NCI-H1048 (cell line): ENCODE results near the gene ATP1B1.
"Not testable (repeated sequence)": the region's sequence is repeated elsewhere in the genome, so short reads cannot be mapped to it uniquely, and the experiment has no call there.

Experiments used
- DNase-seq: peaks from one replicate; lab custom pipeline; 2025; lab: John Stamatoyannopoulos, UW

Gene ATP1B1

DNA sequence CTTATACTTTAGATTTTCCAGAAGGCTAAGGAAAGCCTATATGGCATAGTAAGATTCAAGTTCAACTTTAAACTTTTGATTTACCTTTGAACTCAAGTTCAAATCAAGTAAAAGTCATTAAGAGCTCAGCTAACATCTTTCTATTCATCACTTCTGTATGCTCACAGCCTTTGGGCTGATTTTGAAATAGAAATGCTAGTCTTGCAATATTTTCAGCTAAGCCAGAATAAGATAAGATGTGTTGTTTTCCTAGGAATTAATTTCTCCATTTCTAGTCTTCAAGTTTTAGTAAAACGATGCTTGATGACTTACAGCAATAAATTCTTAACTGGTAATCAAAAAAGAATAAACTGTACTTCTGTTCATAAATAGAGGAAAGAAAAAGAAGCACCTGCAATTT is 35.6 kb downstream of the ATP1B1 start:
- no peak for DNase-seq

DNA sequence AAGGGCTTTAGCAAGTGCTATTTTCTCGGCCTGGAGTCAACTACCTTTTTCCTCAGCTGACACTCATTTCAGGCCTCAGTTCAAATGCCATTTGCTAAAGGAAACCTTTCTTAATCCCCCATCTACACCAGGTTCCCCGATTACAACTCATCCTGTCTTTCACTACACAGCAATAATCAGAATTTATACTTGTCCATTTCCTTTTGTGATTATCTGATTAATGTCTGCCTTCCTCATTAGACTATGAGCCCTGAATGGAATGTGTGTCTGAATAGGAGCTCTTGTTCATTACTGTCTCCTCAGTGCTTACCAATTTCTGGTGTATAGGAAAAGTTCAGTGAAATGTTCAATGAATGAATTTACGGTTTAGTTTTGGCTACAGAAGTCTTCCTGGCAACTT is 36.9 kb downstream of the ATP1B1 start:
- no peak for DNase-seq

DNA sequence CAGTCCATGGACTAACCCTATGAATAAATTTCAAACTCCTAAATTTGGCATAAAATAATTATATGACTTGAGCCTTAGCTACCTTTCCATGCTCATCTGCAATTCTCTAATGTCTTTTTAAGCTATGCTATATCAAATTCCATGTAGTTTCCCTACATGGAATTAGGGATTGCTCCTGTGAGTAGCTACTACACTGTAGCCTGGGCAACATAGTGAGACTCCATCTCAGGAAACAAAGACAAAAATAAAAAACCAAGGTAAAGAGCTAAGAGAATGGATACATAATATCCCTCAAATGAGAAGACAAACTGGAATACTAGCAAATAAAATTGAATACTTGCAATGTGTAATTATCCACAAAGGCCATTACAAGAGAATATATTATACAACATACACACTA is 37.5 kb downstream of the ATP1B1 start:
- DNase-seq = no peak

DNA sequence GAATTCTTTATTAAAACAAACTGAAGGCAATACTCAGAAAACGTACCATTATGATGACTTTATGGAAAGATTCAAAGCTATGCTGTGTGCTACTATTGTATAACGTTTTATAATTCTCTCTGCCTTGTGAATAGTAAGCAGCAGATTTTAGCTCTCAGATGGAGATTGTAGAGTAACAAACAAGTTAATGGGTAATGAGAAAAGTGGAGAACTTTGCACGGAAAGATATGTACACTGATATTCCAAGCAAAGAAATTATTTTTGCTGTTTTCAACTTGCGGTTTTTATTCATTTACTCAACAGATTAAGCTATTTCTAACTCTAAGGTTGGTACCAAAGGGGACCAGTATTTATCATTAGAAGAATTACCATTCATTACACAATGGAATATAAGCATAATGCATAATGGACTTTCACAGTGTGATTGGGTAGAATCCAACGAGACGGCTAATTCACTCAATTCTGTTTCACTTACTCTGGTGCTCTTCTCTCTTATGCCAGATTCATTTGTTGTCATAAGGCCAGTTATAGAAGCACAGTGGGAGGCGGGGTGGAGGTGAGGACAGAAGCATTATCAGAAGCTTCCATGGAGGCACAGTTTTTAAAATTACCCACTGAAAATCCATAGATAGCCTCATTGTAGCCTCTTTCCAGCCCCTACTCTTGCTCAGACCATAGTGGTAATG is 38.6 kb downstream of the ATP1B1 start:
- no peak for DNase-seq

DNA sequence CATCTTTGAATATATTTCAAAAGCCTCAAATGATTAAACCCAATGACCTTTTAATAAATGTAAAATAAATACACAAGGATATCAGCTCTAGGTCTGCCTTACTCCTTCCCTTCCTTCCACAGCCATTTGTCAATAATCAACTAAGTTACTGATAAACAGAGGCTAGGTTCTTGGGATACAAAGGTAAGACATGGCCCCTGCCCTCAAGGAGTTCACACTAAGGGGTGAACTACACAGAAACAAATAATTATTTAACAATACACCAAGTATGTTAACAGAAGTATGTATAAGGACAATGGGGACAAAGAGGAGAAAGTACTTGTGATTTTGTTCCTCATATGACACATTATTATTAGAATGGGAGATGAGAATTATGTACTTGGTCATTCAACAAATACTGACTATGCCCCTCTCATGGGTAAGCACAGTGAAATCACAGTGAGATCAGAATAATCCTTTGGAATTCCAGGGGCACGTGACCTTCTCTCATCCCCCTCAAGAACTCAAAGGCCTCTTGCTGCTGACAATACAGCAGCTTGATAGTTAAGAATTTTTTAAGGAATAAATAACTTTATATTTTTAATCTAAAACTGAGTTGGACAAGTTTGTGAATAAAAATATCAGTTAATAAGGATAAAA is 40.2 kb downstream of the ATP1B1 start:
- DNase-seq = no peak

DNA sequence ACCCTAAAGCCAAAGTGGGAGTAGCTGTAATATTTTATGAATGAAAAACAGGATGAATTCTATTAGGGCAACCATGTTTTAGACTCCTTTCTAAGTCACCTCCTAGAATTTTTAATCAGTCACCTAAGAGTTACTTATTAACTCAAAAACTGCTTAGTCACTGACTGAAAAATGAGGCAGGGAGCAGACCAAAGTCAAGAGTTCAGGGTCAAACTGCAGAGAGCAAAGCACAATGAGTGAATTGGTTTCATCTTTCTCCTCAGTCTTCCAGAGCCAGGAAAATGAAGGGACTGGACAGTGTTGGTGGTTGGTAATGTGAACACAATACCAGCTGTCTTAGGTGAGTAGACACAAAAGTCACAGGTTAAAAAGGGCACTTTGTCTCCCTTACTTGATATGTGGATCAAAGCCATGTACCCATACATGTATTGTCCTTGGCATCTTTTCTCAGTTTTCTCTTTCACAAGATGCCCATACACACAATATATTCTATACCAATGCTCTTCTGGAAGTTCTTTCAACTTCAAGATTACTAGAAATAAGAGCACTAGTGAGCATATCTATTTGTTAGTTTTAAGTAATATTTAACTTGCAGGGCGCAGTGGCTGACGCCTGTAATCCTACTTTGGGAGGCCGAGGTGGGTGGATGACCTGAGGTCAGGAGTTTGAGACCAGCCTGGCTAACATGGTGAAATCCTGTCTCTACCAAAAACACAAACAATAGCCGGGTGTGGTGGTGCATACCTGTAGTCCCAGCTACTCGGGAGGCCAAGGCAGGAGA is 42.2 kb downstream of the ATP1B1 start:
- DNase-seq = no peak

DNA sequence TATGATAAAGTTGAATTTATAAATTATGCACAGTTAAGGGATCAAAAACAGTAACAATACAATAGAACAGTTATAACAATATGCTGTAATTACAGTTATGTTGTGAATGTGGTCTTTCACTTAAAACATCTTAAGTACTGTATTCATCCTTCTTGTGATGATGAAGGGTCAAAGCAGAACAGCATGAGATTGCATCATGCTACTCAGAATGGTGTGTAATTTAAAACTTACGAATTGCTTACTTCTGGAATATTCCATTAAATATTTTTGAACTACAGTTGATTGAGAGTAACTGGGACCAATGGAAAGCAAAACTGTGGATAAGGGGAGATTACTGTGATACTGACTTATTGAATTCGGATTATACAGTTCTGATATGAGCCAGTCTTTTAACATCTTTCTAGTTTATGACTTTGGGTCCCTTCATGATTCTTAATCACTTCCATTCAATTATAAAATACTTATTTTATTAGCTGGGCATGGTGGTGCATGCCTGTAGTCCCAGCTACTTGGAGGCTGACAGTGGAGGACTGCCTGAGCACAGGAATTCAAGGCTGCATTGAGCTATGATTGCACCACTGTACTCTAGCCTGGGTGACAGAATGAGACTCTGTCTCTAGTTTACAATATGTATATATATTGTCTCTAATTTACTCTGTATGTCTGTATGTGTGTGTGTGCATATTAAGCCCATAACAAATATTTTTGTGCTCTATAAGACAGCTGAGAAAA is 43.2 kb downstream of the ATP1B1 start:
- no peak for DNase-seq

DNA sequence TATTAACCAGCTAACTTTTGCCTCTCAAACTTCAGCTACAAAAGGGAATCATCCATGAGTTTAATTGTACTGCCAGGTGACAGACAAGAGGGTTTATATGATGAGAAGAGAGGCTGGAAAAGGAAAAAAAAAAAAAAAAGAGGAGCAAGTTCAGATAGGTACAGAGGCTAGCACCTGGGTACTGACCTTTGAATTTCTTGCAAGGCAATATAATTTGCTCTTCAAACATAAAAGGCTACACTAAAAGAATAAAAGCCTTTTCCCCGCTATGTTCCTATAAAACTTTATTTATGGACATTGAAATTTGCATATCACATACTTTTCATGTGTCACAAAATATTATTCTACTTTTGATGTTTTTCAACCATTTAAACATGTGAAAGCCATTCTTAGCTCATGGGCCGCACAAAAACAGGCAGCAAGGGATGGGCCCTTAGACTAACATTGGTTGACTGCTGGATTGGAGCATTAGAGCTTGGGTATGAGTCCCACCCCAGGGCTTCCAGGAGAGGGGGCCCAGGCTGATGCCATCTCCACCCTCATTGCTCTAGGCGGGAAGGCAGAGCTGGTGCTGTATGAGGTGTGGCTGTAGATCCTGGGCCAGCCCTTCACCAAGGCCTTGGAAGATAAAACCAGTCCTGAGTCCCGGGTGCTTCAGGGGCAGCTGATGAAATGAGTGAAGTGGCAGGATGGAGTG is 44.3 kb downstream of the ATP1B1 start:
- DNase-seq = no peak

DNA sequence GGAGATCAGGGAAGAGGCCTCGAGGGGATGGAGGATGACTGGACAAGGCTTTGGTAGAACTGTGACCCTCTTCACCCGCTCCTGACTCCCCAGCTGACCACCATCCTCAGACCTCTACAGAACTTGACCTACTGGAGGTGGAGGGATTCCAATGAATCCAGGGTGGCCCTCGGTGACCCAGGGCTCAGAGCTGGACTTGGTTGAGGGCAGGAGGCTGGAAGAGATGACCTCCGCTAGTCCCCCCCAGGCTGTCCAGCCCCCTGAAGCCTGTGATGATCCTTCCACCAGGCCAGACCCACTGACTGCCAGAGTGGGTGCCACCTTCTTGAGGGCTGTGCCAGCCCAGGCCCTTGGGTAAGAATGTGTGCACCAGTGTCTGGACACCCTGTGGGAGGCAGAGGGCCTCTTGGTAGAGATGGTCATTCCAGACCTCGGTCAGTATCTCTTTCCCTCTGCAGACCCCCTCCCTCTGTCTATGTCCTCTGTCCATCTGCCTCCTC is 44.9 kb downstream of the ATP1B1 start:
- no peak for DNase-seq

DNA sequence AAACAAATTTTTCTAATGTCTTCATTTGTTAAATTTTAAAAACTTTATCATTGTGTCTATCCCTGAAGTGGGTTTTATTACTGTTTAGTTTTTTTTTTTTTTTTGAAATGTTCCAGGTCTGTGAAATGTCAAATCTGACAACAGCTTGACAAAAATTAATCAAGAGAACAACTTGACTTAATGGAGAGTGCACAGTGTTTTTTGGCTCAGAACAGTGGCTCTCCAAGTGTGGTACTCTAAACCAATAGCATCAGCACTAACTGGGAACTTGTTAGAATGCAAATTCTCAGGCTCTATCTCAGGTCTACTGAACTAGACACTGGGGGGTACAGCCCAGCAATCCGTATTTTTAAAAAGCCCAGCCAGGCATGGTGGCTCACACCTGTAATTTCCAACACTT is 49.2 kb downstream of the ATP1B1 start:
- DNase-seq = no peak

DNA sequence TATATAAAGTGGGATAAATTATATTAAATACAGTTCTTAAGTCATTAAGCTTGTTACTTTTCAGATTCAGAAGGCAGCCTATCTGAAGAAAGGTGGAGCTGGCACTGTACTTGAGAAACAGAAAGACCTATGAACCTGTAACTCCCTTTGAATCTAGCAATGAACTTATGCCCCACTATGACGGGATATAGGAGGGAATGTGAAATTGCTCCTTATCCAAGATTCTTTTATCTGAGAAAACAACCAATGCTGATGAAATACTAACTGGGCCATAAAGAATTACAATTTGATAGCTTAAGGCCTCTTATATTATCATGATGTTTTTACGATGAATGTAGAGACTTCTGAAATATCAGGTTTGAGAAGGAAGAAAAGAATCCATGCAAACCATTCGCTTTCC is 50.1 kb downstream of the ATP1B1 start:
- no peak for DNase-seq

DNA sequence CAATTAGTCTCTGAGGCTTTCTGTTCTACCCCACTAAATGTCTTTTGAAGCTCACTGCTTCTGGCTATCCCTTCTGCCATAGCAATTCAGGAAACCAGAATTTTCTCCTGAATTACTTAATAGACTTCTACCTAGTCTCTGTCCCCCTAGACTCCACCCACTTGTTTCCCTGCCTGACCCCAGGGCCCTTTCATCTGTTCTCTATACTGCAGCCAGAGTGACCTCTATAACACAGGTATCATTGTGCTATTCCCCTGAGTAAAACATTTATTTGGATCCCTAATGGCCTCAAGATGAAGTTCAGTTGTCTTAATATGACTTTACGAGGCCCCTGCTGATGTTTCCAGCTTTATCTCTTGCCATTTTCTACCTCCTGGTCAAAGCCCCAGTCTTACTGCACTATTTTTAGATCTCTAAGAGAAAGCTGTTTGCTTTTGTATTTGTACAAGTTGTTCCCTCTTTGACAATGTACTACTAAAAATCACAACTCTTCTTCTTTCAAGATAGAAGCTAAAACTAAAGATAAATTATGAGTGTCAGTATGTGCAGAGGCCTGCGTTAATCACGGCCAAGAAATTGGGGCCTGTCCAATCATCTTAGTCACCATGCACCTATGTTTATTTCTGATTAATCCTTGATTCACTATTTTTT is 54.5 kb downstream of the ATP1B1 start:
- DNase-seq = no peak

DNA sequence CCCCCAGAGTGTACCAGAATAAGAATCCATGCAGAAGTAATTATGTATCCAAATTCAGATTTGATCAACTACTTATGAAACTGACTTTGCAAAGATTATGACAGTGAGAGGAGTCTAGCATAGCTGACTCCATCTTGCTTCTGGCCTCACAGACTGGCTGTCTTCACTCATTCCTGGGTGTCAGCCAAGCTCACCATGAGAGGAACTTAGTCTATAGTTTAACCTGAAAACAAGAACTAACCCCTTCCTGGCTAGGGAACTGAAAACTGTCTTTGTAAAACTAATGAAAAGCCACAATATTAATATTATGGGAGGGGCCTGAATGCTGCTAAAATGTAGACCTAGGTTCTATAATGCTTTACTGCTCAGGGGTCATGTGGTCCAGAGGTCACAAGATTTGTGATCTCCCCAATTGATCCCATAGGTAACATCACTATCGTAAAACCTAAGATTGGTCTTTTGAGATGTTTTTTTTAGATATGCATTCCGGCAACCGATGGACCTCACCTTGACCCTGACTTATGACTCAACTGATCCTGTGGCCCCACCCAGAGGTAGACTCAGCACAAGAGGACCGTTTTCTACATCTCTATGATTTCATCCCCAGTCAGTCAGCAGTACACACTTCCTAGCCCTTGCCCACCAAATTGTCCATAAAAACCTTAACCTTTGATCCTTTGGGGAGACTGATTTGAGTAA is 55.2 kb downstream of the ATP1B1 start:
- no peak for DNase-seq

DNA sequence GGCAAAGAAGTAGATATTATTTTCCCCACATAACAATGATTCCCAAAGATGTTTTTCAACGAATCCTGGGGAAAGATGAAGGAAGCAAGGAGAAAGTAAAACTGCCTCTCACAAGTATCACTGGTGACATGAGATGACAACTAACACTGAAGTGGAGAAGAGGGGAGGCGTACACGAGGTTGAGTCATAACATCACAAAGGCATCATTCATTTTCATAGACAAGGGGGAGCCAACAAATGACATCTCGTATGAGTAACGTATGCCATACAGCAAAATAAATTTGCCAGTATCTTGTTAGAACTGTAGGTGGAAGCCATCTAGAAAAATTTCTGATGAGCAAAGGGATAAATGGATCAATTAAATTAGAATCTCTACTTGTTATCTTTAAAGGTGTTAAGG is 56.6 kb downstream of the ATP1B1 start:
- DNase-seq = no peak

DNA sequence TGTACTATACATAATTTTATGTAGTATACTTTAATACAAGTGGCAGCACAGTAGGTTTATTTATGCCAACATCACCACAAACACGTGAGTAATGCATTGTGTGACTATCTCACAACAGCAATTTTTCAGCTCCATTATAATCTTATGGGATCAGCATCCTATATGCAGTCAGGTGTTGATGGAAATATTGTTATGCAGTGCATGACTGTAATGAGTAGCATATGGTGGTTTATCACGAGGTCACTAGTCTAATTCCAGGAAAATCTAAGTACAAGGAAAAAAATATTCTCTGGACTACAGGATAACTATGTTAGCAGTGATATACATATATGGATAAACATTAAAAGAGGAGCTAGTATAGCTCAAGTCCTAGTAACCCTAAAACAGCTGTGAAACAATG is 69.0 kb downstream of the ATP1B1 start:
- DNase-seq = no peak

DNA sequence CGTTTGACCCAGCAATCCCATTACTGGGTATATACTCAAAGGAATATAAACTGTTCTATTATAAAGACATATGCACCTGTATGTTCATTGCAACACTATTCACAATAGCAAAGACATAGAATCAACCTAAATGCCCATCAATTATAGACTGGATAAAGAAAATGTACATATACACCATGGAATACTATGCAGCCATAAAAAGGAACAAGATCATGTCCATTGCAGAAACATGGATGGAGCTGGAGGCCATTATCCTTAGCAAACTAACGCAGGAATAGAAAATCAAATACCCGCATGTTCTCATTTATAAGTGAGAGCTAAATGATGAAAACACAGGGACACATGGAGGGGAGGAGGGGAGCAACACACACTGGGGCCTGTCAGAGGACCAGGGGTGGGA is 72.9 kb downstream of the ATP1B1 start:
- not testable (repeated sequence) for DNase-seq

DNA sequence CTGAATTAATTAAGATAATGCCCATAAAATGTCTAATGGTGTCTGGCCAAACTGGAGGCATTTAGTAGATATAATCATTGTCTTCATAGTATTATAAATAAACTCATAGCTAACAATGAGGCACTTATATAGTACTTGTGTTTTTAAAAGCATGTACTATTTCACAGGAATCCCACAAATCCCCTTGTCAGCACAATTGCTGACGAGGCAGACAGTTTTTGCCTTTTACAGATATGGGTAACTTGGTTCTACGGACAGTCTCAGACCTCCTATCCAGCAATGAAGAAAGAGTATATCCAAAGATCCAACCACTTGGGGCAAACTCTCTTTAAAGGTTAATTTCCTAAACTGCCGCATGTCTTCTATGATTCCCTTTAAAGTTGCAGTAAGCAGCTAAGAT is 73.7 kb downstream of the ATP1B1 start:
- DNase-seq = no peak
